Fibroblast of lung (primary cell): ENCODE measurements around the gene CFAP100. TPM values are rescaled to one million over a fixed set of nuclear protein-coding genes. Genes with fewer than 3 reads are reported as not detected.

Experiments used
- DNase-seq, 2 donors: peaks; one replicate each; pipeline versions ENCODE4 v3.0.0 to v3.0.0-alpha.2; 2010; ENCODE audit warnings: low read depth in 2 of 2
- H2AFZ ChIP-seq: 2 replicates; pipeline ENCODE4 v1.5.1; 2012; ENCODE audit warnings: low read length, control low read depth, inconsistent platforms
- H3K27ac ChIP-seq: 2 replicates; pipeline ENCODE4 v1.5.1; 2011; ENCODE audit warnings: low read length, control low read depth; ENCODE audit not compliant: insufficient read depth
- H3K27me3 ChIP-seq: 2 replicates; pipeline ENCODE4 v1.5.1; 2011; ENCODE audit warnings: mild to moderate bottlenecking, low read length; ENCODE audit not compliant: control insufficient read depth, insufficient read depth
- H3K36me3 ChIP-seq: 2 replicates; pipeline ENCODE4 v1.5.1; 2011; ENCODE audit warnings: low read length; ENCODE audit not compliant: control insufficient read depth, insufficient read depth
- H3K4me1 ChIP-seq: 2 replicates; pipeline ENCODE4 v1.5.1; 2011; ENCODE audit warnings: low read length; ENCODE audit not compliant: control insufficient read depth, insufficient read depth; ENCODE audit errors: extremely low read depth
- H3K4me2 ChIP-seq: 2 replicates; pipeline ENCODE4 v1.5.1; 2011; ENCODE audit warnings: low read length, control low read depth; ENCODE audit not compliant: insufficient read depth; ENCODE audit errors: extremely low read depth
- H3K4me3 ChIP-seq, 4 experiments: fragments of 200-600 bp in 1 of 4; sonication (generic) in 1 of 4; replicated peaks in 1 of 4; 2 replicates each; pipeline ENCODE4 v1.5.1; 2011 to 2016; ENCODE audit warnings: low read length in 4 of 4, low read depth in 3 of 4, mild to moderate bottlenecking in 3 of 4, control low read depth in 2 of 4, inconsistent platforms in 1 of 4, mixed read lengths in 1 of 4; ENCODE audit not compliant: insufficient read depth in 1 of 4; ENCODE audit errors: control extremely low read depth in 1 of 4
- H3K79me2 ChIP-seq: 2 replicates; pipeline ENCODE4 v1.5.1; 2012; ENCODE audit warnings: mild to moderate bottlenecking, low read length, inconsistent platforms; ENCODE audit not compliant: control insufficient read depth, insufficient read depth
- H3K9ac ChIP-seq: 2 replicates; pipeline ENCODE4 v1.5.1; 2011; ENCODE audit warnings: mild to moderate bottlenecking, low read length, control low read depth; ENCODE audit not compliant: insufficient read depth
- H3K9me3 ChIP-seq: 2 replicates; pipeline ENCODE4 v1.5.1; 2012; ENCODE audit warnings: low read depth, low read length; ENCODE audit not compliant: control insufficient read depth, insufficient read depth
- H4K20me1 ChIP-seq: 2 replicates; pipeline ENCODE4 v1.5.1; 2011; ENCODE audit warnings: low read length; ENCODE audit not compliant: control insufficient read depth, insufficient read depth; ENCODE audit errors: extremely low read depth
- CTCF ChIP-seq, 2 donors: IDR thresholded peaks in 1 of 2; conservative IDR thresholded peaks in 1 of 2; 1 replicate in 1 of 2; 2 replicates in 1 of 2; pipeline ENCODE4 v1.5.1; 2011 to 2012; ENCODE audit warnings: low read length in 2 of 2, control low read depth in 1 of 2, inconsistent platforms in 1 of 2, low read depth in 1 of 2, mild to moderate bottlenecking in 1 of 2
- EZH2 ChIP-seq: IDR thresholded peaks from 2 replicates; pipeline ENCODE4 v1.5.1; 2012; ENCODE audit warnings: low read length, control low read depth, mild to moderate bottlenecking; ENCODE audit errors: missing control alignments
- polyA plus RNA-seq, 2 donors: library from polyadenylated mRNA; depleted of rRNA in 1 of 2; stranded (reverse) in 1 of 2; unstranded in 1 of 2; fragments of >200 nt; gene quantifications; 2 replicates each; pipeline ENCODE4 v1.2.1, GENCODE V29; 2011 to 2012; ENCODE audit warnings: missing spikeins in 1 of 2
- total RNA-seq: library from RNA; depleted of rRNA; stranded (reverse); fragments of >200 nt; gene quantifications from 2 replicates; pipeline ENCODE4 v1.2.1, GENCODE V29; 2014

Gene CFAP100
- total and polyA plus RNA-seq, 2 donors (not counting 1 experiment from before 2014, with no cell fraction given) = not detected

GRCh38 chr3:126412841-126413692 is 18.4 kb downstream of the CFAP100 start:
- H3K79me2 ChIP-seq = no peaks in the 10 kb centered on the region
- H3K4me3 ChIP-seq = no peak overlapping the region
- no peak for TF ChIP-seq EZH2
- no peak for TF ChIP-seq CTCF (conservative IDR thresholded peaks at IDR 0.05 in 1 of 2, IDR thresholded peaks at IDR 0.05 in 1 of 2; ENCODE audit: low read depth in 1 of 2, low read length in 2 of 2)
- no peak for DNase-seq
- H3K4me1 ChIP-seq = no peaks in the 10 kb centered on the region
- no peaks in the 10 kb centered on the region for H4K20me1 ChIP-seq
- H3K9me3 ChIP-seq = no peaks in the 10 kb centered on the region
- no peak overlapping the region for H3K9ac ChIP-seq
- peaks cover 21% of the 10 kb centered on the region for H3K27me3 ChIP-seq
- H3K27ac ChIP-seq = no peak overlapping the region
- no peaks in the 10 kb centered on the region for H3K36me3 ChIP-seq
- no peak overlapping the region for H2AFZ ChIP-seq
- H3K4me2 ChIP-seq = no peak overlapping the region

GRCh38 chr3:126413693-126414080 is 19.0 kb downstream of the CFAP100 start:
- no peak overlapping the region for H3K4me2 ChIP-seq
- no peaks in the 10 kb centered on the region for H3K79me2 ChIP-seq
- peaks cover 18% of the 10 kb centered on the region for H3K27me3 ChIP-seq

GRCh38 chr3:126414406-126414805 is 19.7 kb downstream of the CFAP100 start:
- TF ChIP-seq CTCF (conservative IDR thresholded peaks at IDR 0.05 in 1 of 2, IDR thresholded peaks at IDR 0.05 in 1 of 2; ENCODE audit: low read depth in 1 of 2, low read length in 2 of 2) (no peak), EZH2 (no peak)
- Histone ChIP-seq H2AFZ (no peak overlapping the region), H3K27me3 (peaks cover 18% of the 10 kb centered on the region), H3K4me2 (no peak overlapping the region), H3K27ac (no peak overlapping the region), H3K9ac (no peak overlapping the region), H3K79me2 (no peaks in the 10 kb centered on the region), H3K36me3 (no peaks in the 10 kb centered on the region), H3K4me1 (no peaks in the 10 kb centered on the region), H3K4me3 (no peak overlapping the region), H4K20me1 (no peaks in the 10 kb centered on the region), H3K9me3 (no peaks in the 10 kb centered on the region)
- DNase-seq = no peak

More at GRCh38 chr3:126413693-126414080, 19.0 kb downstream of the CFAP100 start:
- H3K4me1 ChIP-seq = no peaks in the 10 kb centered on the region
- H3K36me3 ChIP-seq = no peaks in the 10 kb centered on the region
- H3K9ac ChIP-seq = no peak overlapping the region
- H3K4me3 ChIP-seq = no peak overlapping the region
- DNase-seq = no peak
- no peak overlapping the region for H2AFZ ChIP-seq
- TF ChIP-seq CTCF (conservative IDR thresholded peaks at IDR 0.05 in 1 of 2, IDR thresholded peaks at IDR 0.05 in 1 of 2; ENCODE audit: low read depth in 1 of 2, low read length in 2 of 2) = no peak
- TF ChIP-seq EZH2 = no peak
- no peaks in the 10 kb centered on the region for H4K20me1 ChIP-seq
- no peaks in the 10 kb centered on the region for H3K9me3 ChIP-seq
- no peak overlapping the region for H3K27ac ChIP-seq
